Stimulated activated CD8-positive, alpha-beta memory T cell treated with anti-CD3 and anti-CD28 coated beads, Interleukin-12 subunit alpha, Interleukin-12 subunit beta, amount 100 ng/mL, for 1 hour (primary cell): ENCODE results near the gene PRSS27.

Experiments used
- DNase-seq: peaks from one replicate; pipeline ENCODE4 v3.0.0-alpha.2; 2020; ENCODE audit warnings: low read depth

Gene PRSS27

DNA sequence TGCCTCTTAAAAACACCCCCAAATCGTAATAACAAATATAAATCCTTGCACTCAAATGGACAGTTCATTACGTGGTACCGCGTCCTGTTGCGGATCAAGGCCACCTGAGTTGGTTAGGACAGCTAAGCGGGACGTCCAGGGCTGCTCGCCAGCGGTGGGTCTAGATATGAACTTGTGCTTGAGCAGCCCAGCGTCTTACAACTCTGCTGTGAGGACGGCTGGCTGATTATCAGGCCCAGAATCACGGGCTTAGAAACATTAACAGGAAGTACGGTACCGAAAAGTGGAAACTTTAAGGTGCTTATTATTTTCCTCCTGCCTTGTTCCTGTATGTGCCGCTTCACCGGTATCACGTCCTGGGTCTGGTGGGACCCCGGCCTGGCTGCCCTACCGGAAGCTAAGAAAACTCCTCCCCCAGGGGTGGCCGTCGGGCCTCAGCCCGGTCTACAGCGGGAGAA lies 31.6 kb upstream of the PRSS27 start:
- no peak for DNase-seq

DNA sequence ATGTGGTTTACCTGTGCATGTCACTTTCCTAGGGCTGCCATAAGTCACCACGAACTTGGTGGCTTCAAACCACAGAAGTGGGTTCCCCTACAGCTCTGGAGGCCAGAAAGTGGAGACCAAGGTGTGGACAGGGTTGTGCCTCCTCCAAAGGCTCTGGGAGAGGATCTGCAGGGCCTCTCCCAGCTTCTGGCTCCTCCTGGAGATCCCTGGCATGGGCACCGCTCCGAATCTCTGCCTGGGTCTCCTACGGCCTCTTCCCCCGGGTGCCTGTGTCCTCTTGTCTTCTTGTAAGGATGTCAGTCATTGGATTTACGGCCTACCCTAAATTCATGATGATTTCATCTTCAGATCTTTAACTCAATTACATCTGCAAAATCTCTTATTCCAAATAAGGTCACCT lies 29.9 kb upstream of the PRSS27 start:
- no peak for DNase-seq

DNA sequence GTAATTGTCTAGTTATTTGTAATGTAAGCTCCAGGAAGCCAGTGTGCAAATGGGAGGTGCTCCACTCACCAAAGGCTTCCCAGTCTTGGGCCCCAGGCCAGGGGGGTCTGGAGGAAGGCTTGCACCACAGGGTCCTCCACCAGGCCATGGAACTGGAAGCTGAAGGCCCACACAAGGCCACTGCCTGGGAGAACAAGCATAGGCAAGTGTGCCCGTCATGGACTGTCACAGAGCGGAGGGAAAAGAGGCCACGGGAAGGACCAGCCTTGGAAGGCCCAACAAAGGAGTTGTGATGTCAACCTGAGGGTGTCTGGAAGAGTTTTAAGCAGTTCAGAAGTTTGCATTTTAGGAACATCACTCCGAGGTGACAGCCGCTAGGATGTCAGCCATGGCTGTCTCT lies 29.5 kb upstream of the PRSS27 start:
- no peak for DNase-seq

DNA sequence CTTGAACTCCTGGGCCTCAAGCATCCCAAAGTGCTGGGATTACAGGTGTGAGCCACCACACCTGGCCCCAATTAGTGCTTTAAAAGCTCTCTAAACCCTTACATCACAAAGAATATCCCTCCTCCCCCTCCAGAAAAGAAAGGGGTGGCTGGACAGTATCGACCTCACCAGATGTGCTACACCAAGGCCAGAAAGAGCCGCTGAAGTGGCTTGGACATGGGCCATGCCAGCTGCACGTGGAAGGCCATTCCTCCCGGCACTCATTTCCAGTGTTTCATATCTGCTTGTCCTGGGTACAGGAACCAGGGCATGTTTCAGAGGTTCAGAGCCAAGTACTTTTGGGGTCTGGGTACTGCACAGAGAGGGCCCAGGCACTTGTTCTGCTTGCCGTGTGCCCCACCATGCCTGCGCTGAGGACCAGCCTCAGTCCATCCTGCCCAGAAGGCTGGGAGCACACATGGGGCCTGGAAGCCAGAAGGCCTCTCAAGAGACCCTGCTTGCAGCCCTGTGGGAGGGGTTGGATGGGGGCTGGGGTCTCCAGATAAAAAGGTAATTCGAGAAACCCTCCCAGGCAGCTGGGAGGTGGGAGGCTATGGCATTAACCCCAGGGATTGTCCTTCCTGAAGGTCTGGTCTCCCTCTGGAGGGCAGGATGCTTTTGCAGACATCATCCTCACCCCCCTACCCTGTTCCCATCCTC lies 28.9 kb upstream of the PRSS27 start:
- DNase-seq = no peak

DNA sequence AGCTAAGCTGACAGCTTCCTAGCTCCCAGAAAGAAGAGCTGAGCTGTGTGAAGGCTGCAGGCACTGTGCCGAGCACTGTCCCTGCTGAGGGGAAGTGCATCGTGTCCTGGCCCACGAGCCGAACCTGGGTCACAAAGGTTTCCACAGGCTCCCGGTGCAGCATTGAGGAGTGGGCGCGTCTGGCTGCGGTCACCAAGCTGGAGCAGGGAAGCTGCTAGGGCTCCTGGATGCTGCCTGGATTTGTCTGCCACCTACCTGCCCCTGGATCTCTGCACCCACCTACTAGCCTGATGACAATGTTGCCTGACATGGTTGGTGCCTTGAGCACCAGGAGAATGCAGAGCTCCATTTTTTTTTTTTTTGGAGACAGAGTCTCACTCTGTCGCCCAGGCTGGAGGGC lies 25.9 kb upstream of the PRSS27 start:
- DNase-seq = no peak

DNA sequence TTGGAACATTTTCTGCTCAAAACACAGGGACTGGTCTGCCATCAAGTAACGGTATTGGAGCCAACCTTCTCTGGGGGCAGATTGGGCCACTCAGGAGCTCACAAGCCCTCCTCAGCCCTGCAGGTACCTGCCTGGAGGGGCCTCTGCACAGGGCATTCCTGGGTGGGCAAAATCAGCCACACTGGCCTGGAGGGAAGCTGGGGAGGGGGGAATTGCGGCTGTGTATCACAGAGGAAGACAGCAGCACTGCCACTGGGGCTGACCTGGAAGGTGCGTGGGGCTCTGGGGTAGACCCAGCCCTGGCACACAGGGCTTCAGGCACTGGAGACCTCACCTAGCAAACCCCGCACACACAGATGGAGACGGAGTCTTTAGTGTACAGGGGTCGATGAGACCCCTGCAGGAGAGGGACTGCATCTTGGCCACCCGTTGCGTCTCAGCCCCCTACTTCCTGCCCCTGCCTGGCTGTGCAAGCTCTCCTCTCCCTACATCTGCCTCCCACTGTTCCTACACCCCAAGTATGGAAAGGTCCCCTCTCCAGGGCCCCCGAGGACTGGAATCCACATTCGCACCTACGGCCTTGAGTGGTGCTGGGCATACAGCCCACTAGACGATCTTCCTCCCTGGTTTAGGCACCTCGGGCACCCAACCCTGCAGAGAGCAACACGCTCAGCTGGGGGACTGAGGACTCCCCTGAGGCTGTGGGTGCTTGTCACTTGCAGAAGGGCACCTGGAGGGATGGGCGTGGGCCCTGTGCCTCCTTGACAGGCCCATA lies 25.3 kb upstream of the PRSS27 start:
- DNase-seq = no peak

DNA sequence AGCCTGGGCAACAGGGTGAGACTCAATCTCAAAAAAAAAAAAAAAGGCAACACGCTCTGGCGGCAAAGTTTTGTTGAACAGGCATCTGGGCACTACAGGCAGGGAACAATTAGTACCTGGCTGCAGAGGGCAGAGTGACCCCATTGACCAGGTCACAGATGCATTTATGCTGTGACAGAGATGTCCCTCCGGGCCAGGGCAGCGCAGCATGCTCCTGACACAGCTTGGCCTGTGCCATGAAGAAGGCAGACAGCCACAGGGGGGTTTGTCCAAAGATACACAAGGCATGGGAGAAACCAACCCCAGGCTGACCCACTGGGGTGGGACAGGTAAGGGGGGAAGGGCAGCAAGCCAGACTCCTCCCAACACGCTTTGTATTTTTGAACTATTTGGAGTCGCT lies 24.7 kb upstream of the PRSS27 start:
- no peak for DNase-seq

DNA sequence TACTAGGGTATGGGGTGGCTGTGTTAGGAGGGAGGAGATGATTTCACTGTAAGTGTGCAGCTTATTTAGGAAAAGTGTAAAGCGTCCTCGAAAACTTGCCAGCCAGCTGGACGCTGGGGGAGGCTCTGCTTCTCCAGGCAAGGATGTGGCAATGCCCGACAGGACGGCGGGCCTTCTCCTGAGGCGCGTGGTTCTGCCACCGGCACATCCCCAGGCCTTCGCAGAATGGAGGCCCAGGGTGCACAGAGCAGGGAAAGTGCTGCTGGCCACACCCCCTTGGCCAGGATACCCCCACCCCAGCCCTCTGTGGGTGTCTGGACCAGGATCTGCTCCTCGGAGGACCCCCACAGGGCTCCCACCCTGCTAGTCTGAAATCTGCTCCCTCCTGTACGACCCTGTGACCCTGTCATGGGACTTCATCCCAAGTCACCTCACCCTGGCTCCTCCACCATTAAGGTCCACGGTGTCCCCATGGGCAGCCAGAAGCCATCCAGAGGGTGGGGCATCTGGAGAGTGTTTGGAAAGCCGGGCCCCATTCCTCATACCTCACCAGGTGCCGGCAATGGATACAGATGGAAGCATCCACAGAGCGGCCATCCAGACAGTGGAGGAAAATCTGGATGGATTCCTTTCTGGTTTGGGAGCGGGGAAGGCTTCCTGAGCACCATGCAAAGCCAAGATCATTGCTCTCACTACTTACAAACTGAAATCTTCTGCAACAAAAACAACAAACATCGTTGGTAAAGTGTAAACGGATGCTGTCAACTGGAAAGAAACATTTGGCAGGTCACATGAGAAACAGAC lies 23.2 kb upstream of the PRSS27 start:
- DNase-seq = no peak

DNA sequence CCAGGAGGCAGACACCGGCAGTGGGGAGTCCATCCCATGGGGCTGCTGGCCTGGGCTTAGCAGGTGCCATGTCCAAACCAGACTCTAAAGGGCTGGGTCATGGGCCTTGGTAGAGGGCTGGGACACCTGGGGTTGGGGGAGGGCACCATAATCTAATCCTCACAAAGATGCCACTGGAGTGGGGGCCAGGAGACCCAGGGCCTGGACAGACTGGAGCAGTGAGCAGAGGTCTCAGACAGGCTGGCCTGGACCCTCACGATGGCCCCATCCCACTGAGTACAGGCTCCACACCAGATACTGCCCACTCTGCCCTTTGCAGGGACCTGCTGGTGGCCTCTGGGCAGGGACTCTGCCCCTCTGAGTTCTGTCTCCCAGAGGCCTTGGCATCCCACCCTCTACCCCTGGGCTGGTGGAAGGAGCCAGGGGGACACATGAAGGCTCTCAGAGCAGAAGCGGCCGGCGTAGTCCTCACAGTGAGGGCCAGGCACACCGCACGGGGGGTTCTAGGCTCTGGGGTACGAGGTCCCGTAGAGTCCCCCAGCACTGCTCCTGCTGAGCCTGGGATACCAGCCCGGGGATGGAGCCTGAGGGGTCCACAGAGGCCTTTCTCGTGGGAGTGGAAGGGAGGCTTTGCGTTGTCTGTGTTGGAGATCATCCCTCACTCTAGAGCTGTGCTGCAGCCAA lies 22.4 kb upstream of the PRSS27 start:
- no peak for DNase-seq

DNA sequence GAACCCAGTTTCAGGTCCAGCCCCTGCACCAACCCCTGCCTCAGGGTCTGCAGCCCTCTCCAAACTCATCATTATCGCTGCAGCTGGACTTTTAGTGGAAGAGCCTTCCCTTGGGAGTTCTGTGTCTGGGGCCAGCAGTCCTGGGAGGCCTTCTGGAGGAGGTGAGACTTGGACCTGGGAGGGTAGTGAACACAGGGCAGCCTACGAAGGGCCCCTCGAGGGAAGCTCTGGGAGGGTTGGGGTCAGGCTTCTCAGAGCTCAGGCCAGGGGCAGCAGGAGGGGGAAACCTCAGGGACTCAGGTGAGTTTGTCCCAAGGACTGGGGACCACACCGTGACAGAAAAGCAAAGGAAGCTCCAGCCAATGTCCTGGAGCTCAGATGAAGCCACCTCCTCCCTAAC lies 21.1 kb upstream of the PRSS27 start:
- DNase-seq = no peak

DNA sequence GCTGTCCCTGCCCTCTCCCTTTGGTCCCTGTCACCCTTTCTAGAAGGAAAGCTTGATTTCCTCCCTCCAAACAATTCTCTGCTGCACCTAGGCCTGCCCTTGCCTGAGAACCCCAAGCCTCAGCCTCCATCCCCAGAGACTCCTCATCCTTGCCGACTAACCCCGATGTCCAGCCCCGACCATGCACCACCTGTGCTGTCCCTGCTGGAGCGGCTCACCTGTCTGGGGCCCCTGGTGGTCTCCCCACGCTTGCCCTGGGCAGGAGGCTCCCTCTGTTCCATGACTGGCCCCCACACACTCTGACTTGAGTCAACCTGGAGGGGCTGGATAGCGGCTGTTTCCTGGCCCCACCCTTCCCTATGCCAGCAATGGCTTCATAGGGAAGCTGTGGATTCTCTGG lies 20.5 kb upstream of the PRSS27 start:
- no peak for DNase-seq

DNA sequence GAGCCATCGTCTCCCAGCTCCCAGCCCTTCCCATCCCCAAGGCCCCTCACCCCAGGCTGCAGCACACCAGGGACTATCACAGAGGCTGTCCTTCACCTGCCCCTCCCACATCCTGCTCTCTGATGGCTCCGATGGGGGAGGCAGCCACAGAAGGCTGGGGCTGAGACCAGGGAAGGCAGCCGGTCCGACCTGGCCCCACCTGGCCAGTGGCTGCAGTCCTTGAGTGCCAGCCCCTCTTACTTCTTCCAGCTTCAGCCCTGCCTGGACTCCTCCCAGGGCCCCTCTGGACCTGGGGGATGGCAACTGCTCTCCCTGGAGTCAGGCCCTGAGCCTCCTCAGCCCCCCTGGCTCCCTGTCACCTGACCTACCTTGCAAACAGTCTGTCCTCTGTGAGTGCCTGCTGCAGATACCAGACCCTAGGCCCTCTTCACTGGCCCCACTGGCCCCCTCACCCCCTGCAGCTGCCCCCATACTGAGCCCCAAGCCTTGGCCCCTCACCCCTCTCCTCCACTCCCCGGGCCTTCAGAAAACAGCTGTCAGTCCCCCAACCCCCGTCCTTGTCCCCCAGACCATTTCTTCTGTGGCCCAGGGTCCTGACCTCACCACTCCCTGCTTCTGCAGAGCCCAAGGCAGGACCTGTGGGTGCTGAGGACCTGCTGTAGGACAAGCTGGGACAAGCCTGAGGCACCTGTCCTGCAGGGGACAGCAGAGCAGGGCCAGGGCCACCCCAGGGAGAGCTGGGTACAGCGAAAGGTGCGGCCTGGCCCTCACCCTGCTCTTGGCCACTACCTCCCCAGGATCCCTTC lies 19.8 kb upstream of the PRSS27 start:
- no peak for DNase-seq

DNA sequence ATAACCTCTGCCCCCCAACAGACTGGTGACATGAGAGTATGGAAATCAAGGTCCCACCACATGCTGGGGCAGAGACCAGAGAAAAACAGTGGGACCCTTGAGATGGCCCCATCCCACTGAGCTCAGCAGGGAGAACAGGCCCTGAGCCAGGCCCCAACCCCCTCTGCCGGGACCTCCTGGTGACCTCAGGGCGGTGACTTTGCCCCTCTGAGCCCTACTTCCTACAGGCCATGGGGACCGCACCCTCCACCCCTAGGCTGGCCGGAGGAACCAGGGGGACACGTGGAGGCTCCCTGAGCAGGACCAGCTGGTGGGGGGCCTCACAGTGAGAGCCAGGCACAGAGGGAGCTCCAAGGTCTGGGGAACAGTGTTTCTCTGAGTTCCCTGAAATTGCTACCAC lies 18.6 kb upstream of the PRSS27 start:
- no peak for DNase-seq

DNA sequence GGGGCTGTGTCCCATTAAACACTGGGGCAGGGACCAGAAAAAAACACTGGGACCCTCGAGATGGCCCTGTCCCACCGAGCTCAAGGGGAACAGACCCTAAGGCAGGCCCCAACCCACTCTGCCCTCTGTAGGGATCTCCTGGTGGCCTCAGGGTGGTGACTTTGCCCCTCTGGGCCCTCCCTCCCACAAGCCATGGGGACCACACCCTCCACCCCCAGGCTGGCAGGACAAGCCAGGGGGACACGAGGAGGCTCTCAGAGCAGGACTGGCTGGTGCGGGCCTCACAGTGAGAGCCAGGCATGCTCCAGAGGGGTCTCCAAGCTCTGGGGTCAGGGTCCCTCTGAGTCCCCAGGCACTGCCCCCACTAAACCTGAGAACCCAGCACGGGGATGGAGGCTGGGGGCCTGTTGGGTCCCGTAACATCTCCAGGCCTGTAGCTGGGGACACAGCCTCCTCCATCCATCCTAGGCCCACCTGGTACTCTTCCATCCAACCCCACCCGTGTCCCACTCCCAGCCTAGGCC lies 17.9 kb upstream of the PRSS27 start:
- no peak for DNase-seq

DNA sequence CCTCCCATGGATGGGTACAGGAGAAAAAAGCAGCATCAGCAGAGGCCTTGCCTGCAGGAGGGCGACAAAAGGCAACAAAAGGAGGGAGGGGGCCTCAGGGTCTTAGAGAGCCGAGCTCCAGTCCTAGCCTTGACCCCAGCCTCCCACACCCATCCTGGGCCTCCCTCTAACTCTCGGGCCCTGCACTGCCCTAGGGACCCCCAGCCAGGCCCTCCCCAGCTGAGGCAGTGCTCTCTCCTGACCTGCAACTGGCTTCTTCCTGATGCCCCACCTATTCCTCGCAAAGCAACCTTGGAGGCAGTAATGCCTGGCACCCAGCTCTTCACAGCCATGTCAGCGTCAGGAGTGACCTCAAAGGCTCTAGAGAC lies 17.2 kb upstream of the PRSS27 start:
- no peak for DNase-seq

DNA sequence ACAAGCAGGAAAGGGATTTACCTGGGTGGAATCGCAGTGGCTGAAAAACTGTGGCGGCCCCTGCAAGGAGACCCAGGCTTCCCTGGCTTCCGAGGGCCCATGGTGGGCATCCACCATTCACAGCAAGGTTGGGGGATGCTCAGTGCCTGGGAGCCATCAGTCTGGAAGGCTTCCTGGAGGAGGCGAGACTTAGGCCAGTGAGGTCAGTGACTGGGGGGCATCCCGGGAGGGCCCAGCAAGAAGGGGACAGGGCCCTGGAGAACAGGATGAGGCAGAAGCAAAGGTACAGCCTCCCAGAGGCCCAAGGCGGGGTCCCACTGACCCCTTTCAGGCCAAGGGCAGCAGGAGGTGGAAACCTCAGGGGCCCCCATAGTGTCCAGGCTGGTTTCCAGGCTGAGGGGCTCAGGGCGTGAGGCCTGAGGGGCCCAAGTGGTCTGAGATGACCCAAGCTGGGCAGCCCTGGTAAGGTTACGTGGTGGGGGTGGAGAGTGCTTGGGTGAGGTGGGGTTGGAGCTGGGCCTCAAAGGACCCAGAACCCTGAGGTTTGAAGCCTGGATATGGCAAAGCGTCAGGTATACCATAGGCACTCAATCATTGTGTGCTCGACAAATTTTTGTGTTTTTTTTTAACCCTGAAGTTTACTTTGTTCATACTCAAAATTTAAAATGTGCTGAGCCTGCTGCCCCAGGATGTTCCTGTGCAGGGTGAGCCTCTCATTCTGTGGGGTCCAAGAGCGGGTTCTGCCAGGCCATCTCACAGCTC lies 16.6 kb upstream of the PRSS27 start:
- no peak for DNase-seq

DNA sequence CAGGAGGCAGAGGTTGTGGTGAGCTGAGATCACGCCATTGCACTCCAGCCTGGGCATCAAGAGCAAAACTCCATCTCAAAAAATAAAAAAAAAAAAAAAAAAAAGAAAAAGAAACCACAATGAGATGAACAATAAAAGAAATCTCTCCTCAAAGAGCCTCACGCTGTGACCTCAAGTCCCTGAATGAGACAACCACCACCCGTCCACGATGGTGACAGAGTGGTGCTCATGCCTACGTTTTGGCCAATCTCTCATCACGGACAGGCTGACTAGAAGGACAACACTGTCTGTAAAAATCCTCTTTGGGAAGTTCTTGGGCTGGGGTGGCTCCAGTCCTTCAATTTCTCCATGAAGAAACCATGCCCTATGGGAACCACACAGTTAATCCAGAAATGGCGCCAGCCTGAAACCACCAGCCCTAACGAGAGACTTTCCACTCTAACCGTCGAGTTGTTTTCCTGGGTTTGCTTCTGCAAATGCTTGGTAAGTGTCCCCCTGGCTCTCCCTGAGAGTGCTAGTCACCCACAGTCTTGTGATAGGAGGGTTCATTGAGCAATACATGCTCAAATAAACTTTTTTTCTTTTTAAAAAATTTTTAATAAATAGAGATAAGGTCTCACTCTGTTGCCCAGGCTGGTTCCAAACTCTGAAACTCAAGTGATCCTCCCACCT lies 15.0 kb upstream of the PRSS27 start:
- no peak for DNase-seq

DNA sequence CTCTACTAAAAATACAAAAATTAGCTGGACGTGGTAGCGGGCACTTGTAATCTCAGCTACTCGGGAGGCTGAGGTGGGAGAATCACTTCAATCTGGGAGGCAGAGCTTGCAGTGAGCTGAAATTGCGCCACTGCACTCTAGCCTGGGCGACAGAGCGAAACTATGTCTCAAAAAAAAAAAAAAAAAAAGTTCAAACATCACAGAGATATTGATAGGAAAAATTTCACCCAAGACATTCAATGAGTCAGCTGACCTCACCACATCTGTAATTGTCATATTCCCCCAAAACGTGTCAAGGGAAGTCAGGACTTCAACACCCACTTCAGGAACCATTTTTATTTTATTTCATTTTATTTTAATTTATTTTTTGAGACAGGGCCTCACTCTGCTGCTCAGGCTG lies 8.0 kb upstream of the PRSS27 start:
- DNase-seq = no peak

DNA sequence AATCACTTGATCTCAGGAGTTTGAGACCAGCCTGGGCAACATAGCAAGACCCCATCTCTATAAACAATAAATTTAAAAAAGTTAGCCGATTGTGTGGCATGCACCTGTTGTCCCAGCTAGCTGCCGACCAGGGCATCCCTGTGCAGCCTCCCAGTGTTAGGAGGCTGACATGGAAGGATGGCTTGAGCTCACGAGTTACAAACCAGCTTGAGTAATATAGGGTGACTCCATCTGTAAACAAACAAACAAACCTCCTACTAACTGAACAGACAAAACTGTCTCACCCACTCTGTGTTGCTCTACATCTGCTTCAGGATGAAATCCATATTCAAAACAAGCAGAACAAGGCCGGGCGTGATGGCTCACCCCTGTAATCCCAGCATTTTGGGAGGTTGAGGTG lies 6.9 kb upstream of the PRSS27 start:
- no peak for DNase-seq

DNA sequence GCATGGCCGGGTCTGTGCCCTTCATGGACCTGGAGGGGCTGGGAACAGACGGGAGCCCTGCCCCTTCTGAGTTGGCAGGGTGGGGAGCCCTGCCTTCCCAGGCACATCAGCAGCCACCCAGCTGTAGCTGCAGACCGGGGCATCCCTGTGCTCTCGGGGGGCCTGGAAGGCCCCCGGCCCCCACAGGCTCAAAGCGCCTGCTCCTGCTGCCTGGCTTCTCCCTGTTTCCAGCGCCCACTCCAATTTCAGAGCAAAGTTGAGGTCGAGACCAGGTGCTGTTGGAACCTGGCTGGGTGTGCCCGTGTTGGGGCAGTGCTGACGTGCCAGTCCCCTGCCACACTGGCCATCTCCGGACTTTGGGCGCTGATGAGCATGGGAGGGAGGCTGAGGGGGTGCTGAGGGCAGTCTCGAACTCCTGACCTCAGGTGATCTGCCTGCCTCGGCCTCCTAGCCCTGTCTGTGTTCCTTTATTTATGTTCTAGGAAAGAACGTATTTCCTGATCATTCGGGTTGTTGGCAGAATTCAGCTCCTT lies 4.9 kb upstream of the PRSS27 start:
- DNase-seq = no peak
